Breast epithelium (tissue), 4 donors: Measurements from ENCODE around the gene LRRFIP1. TPM values are rescaled to one million over a fixed set of nuclear protein-coding genes. Genes with fewer than 3 reads are reported as not detected.
"Not testable (repeated sequence)": the region's sequence is repeated elsewhere in the genome, so short reads cannot be mapped to it uniquely, and the experiment has no call there.

ENCODE experiments used
- DNase-seq, 2 donors: peaks; one replicate each; pipeline ENCODE4 v3.0.0-alpha.2; 2019; ENCODE audit warnings: low spot score in 2 of 2
- H3K27ac ChIP-seq, 2 donors: fragments of 200-600 bp; sonication (generic) in 1 of 2; one replicate each; pipeline ENCODE4 v1.5.1; 2016 to 2019; ENCODE audit warnings: mild to moderate bottlenecking in 1 of 2
- H3K27me3 ChIP-seq, 2 donors: fragments of 200-600 bp; sonication (generic) in 1 of 2; one replicate each; pipeline versions ENCODE4 v1.5.1 to v1.6.0; 2017 to 2019; ENCODE audit warnings: control low read depth in 1 of 2, mild to moderate bottlenecking in 1 of 2
- H3K36me3 ChIP-seq: fragments of 200-600 bp; one replicate; pipeline ENCODE4 v1.5.1; 2019
- H3K4me1 ChIP-seq, 2 donors: fragments of 200-600 bp; sonication (generic); one replicate each; pipeline ENCODE4 v1.5.1; 2016 to 2019; ENCODE audit warnings: control low read depth in 1 of 2
- H3K4me3 ChIP-seq, 3 donors: fragments of 200-600 bp; sonication (generic); 1 replicate in 2 of 3; 2 replicates in 1 of 3; pipeline ENCODE4 v1.5.1; 2016 to 2019; ENCODE audit warnings: mild to moderate bottlenecking in 3 of 3, moderate library complexity in 2 of 3
- H3K9me3 ChIP-seq, 2 donors: fragments of 200-600 bp; sonication (generic) in 1 of 2; one replicate each; pipeline ENCODE4 v1.5.1; 2016 to 2019; ENCODE audit warnings: control low read depth in 1 of 2
- POLR2A ChIP-seq: fragments of 450-650 bp; IDR thresholded peaks from one replicate; pipeline ENCODE4 v1.6.1; 2016; ENCODE audit warnings: antibody characterized with exemption, mild to moderate bottlenecking, moderate library complexity
- POLR2AphosphoS5 ChIP-seq, 3 donors: sonication (generic); formaldehyde crosslinking; IDR thresholded peaks; one replicate each; pipeline ENCODE4 v1.6.1; 2017; ENCODE audit warnings: antibody characterized with exemption in 3 of 3
- intact Hi-C: fragments of 100-400 bp; cut with DNase I; formaldehyde crosslinking; loops from one replicate; pipeline ENCODE4 v1.15.1; 2023; ENCODE audit warnings: low total_unique reads
- total RNA-seq, 3 donors: library from RNA; depleted of rRNA; stranded (reverse); fragments of >200 nt; gene quantifications; one replicate each; pipeline ENCODE4 v1.1.0, GENCODE V29; 2016
- TF ChIP-seq, protein P1 (sequence below), 3 donors: fragments of 450-650 bp; IDR thresholded peaks; one replicate each; pipeline ENCODE4 v1.5.1; 2016 to 2017; ENCODE audit warnings: antibody characterized with exemption in 3 of 3, mild to moderate bottlenecking in 3 of 3, moderate library complexity in 3 of 3

Gene LRRFIP1
- total RNA-seq, 3 donors from 2014 or later = 82.6 to 136 (median 130) TPM

DNA sequence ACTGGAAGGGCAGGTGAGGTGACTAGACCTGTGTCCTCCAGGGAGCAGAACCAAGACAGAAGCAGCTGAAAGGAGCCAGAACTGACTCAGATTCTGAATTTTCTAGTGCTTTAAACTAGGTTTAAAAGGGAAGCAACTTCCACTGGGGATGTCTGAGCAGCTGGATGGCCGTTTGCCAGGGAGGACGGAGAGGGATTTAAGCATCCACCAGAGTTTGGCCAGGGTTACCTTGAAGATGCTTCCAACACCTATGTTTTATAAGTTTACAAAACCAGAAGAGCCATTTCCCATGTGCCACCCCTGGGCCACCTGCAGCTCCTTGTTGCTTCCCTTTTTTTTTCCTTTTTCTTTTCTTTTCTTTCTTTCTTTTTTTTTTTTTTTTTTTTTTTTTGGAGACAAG is 122.6 kb downstream of the LRRFIP1 start:
- no peak overlapping the region for H3K4me3 ChIP-seq
- H3K9me3 ChIP-seq = no peaks in the 10 kb centered on the region
- no peaks in the 10 kb centered on the region for H3K4me1 ChIP-seq
- TF ChIP-seq POLR2AphosphoS5 (IDR thresholded peaks at IDR 0.05) = no peak
- TF ChIP-seq POLR2A = no peak
- TF ChIP-seq, protein P1, sequence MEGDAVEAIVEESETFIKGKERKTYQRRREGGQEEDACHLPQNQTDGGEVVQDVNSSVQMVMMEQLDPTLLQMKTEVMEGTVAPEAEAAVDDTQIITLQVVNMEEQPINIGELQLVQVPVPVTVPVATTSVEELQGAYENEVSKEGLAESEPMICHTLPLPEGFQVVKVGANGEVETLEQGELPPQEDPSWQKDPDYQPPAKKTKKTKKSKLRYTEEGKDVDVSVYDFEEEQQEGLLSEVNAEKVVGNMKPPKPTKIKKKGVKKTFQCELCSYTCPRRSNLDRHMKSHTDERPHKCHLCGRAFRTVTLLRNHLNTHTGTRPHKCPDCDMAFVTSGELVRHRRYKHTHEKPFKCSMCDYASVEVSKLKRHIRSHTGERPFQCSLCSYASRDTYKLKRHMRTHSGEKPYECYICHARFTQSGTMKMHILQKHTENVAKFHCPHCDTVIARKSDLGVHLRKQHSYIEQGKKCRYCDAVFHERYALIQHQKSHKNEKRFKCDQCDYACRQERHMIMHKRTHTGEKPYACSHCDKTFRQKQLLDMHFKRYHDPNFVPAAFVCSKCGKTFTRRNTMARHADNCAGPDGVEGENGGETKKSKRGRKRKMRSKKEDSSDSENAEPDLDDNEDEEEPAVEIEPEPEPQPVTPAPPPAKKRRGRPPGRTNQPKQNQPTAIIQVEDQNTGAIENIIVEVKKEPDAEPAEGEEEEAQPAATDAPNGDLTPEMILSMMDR (IDR thresholded peaks at IDR 0.05) = no peak
- intact Hi-C loops = loop anchor here (5.0 to 10.0 kb wide), 3 partner anchors 75 to 238 kb away; no protein-coding TSS in a partner anchor
- H3K27me3 ChIP-seq = no peaks in the 10 kb centered on the region
- H3K27ac ChIP-seq = no peak overlapping the region
- H3K36me3 ChIP-seq = no peaks in the 10 kb centered on the region
- no peak for DNase-seq

DNA sequence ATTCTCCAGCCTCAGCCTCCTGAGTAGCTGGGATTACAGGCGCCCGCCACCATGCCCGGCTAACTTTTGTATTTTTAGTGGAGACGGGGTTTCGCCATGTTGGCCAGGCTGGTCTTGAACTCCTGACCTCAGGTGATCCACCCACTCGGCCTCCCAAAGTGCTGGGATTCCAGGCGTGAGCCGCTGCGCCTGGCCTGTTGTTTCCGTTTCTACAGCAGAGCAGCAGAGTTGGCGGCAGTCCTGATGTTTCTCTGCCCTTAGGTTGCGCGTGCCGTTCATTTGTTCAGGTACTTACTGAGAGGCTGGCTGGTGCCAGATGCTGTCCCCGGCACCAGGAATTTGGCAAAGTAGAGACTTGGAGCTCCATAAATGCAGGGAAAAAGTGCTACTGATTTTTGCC is 123.1 kb downstream of the LRRFIP1 start:
- H3K4me3 ChIP-seq, H3K27me3 ChIP-seq, intact Hi-C loops, H3K4me1 ChIP-seq, H3K9me3 ChIP-seq, DNase-seq, H3K27ac ChIP-seq, H3K36me3 ChIP-seq: not testable (repeated sequence)

DNA sequence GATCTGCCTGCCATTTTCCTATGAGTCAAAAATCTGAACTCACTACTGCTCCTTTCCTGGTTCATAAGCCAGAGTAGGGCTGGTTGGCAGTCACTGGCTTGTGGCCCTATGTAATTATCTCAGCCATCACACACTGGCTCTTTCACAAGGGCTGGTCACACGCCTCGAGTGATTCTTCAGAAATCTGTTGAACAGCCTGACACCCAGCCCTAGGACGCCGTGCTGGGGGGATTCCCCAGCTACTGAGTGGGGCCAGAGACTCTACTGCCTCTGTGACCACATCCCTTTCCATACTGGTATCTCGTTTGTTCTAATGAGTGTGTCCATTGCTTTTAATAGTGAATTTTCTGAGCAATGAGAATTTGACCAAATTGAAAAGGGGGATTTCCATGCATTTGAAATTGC is 125.4 kb downstream of the LRRFIP1 start:
- H3K4me1 ChIP-seq = no peaks in the 10 kb centered on the region
- H3K9me3 ChIP-seq = no peaks in the 10 kb centered on the region
- TF ChIP-seq POLR2AphosphoS5 (IDR thresholded peaks at IDR 0.05) (no peak), POLR2A (no peak)
- TF ChIP-seq, protein P1 (IDR thresholded peaks at IDR 0.05) = no peak
- DNase-seq = no peak
- no peaks in the 10 kb centered on the region for H3K36me3 ChIP-seq
- intact Hi-C loops = no loop called here
- H3K27me3 ChIP-seq = no peaks in the 10 kb centered on the region
- no peak overlapping the region for H3K27ac ChIP-seq
- no peak overlapping the region for H3K4me3 ChIP-seq

DNA sequence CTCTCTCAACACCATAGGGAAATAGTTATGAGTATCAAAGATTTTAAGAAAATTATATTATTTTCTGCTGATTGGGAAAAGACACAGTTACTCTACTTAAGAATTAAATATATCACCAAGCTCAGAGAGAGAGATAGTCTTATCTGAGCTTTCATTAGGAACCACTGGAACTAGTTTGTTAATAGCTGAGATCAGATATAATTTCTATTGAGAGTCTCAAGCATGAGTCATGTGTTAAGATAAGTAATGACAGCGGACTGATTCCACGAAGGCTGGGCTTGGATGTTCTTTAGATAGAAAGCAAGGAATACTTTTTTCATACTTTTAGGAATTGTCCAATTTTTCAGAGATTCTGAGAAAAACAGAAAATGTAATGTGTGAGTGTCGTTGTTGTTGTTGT is 126.8 kb downstream of the LRRFIP1 start:
- H3K36me3 ChIP-seq = no peaks in the 10 kb centered on the region

DNA sequence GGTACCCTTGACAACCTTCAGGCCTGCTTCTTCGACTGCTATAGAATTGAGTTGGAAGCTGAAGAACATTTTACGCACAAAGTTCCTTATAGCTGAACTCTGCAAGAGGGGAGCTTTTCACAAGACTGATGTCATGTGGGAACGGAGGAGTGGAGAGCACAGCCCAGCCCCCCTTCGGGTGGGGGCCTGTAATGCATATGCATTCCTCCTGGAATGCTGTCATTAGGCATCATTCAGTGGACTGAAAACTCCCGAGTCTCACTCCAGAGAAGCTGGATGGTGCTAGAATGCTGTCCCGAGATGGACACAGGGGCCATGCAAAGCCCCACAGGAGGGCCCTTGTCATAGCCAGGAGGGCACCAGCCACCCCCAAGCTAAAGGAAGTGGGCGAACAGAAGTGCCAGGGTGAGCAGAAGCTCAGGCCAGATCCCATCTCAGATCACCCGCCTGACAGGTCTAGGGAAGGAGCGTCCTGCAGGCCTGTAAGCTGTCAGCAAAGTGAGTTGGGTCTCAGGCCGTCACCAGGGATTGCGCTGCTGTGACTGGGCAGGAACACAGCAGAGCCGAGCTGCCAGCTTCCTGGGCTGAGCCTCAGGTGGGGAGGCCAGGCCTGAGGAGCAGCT is 127.3 kb downstream of the LRRFIP1 start:
- no peak overlapping the region for H3K4me3 ChIP-seq
- intact Hi-C loops = no loop called here

More for the DNA sequence above, 126.8 kb downstream of the LRRFIP1 start:
- no peak overlapping the region for H3K4me3 ChIP-seq
- no peaks in the 10 kb centered on the region for H3K27me3 ChIP-seq
- H3K27ac ChIP-seq = no peak overlapping the region
- no peaks in the 10 kb centered on the region for H3K9me3 ChIP-seq
- no peaks in the 10 kb centered on the region for H3K4me1 ChIP-seq
- DNase-seq = no peak
- TF ChIP-seq, protein P1 (IDR thresholded peaks at IDR 0.05) = no peak
- intact Hi-C loops = no loop called here

More for the DNA sequence above, 127.3 kb downstream of the LRRFIP1 start:
- Histone ChIP-seq H3K27ac (no peak overlapping the region), H3K36me3 (no peaks in the 10 kb centered on the region), H3K27me3 (no peaks in the 10 kb centered on the region), H3K9me3 (no peaks in the 10 kb centered on the region), H3K4me1 (no peaks in the 10 kb centered on the region)
- DNase-seq = no peak
- TF ChIP-seq, protein P1 (IDR thresholded peaks at IDR 0.05) = no peak
- TF ChIP-seq POLR2A (no peak), POLR2AphosphoS5 (IDR thresholded peaks at IDR 0.05) (no peak)
